ENCODE results near the gene TMC1.
A peak's percentile ranks its signal among the peaks of the same experiment; 100 is the strongest.

Gene TMC1

DNA sequence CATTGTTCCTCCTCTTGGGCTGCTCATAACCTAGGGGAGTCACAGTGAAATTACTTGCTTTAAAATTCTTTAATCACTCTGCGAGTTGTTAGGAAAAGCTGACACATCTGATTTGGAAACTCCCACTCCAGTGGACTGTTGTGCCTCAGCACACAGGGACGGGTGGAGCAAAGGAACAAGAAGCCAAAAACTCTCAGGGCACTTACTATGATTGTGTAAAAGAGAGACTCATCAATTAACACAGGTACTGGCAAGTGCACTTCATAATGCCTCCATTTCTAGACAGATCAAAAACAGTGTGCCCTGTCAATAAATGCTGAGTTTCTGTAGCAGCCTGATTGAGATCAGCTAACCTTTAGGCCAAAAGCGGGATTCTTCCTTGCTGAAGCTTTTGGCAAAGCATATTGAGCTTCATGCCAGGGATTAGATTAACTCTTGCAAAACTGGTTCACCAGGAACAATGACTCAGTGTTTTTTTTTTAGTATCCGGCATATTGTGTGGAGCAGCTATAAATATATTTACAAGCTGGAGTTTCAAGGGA, 55.9 kb downstream of the TMC1 start:
- peaks cover 2% of the 10 kb centered on the region for H3K4me1 Mint-ChIP-seq (ENCODE audit: low read depth)
- no peak overlapping the region for H3K27ac Mint-ChIP-seq
- H3K4me3 Mint-ChIP-seq: no peak overlapping the region
- H3K36me3 Mint-ChIP-seq: no peaks in the 10 kb centered on the region
- H3K9me3 Mint-ChIP-seq (ENCODE audit: low read depth): no peaks in the 10 kb centered on the region
- no peaks in the 10 kb centered on the region for H3K27me3 Mint-ChIP-seq

DNA sequence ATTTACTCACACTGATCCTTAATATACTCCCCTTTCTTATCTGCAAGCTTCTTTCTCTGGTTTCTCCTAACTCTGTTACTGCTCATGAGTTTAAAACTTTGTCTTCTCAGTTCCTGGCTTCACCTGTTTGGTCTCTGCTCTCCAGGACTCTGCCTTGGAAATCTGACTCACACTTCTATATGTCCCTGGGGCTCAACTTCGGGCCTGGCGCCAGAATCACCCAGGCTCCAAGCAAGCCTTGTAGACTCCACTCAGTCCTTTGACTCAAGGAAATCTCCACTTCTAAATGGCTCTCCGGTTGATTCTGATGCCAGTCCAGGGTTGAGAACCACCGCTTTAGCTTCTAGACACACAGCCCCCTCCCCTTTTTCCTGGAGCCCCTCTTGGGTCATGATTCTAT, 57.8 kb downstream of the TMC1 start:
- Mint-ChIP-seq H3K27ac (no peak overlapping the region), H3K4me3 (no peak overlapping the region), H3K9me3 (ENCODE audit: low read depth) (no peaks in the 10 kb centered on the region), H3K4me1 (ENCODE audit: low read depth) (peaks cover 9% of the 10 kb centered on the region), H3K27me3 (no peaks in the 10 kb centered on the region), H3K36me3 (peaks cover 2% of the 10 kb centered on the region)

DNA sequence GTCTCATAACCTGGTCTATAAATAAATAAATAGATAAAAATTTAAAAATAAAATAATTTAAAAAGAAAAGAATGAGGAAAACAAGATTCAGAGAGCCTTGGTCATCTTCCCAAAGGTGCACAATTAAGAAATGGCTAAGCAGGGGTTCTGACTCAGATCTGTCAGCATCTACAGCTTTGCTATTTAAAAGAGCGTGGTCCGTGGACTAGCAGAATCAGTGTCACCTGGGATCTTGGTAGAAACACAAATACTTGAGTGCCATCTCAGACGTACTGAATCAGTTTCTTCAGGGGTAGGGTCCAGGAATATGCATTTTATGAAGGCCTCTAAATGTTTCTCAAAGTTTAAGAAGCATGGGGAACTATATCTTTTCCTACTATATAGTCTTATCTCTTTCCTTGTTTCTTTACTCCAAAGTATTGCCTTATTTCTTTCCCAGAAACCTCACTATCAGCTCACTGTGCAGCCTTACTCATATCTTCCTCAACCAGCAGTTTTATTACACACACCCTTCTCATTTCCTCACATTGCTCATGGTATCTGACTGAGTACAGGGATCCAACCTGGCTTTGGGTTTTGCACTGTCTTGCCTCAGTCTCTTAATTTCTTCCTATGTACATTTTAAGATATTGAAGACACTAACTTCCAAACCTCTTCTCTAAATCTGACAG, 58.6 kb downstream of the TMC1 start:
- H3K36me3 Mint-ChIP-seq: peaks cover 2% of the 10 kb centered on the region
- H3K9me3 Mint-ChIP-seq (ENCODE audit: low read depth): no peaks in the 10 kb centered on the region
- no peaks in the 10 kb centered on the region for H3K27me3 Mint-ChIP-seq
- no peak overlapping the region for H3K27ac Mint-ChIP-seq
- no peak overlapping the region for H3K4me3 Mint-ChIP-seq
- peaks cover 9% of the 10 kb centered on the region for H3K4me1 Mint-ChIP-seq (ENCODE audit: low read depth)

DNA sequence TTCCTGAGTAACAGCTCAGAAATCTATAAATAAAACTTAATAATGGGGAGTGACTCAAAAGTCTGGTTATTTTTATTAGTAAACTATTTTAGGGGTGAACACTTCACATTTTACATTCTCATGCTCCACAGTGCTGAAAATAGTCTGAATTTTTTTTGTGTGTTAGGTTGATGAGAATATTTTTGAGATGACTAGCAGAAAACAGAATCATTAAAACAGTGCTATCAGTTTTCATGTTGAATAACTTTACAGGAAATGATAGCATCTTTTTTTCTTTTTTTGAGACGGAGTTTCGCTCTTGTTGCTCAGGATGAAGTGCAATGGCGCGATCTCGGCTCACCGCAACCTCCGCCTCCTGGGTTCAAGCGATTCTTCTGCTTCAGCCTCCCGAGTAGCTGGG, 60.3 kb downstream of the TMC1 start:
- no peak overlapping the region for H3K27ac Mint-ChIP-seq
- no peak overlapping the region for H3K4me3 Mint-ChIP-seq
- H3K36me3 Mint-ChIP-seq: peaks cover 2% of the 10 kb centered on the region
- no peaks in the 10 kb centered on the region for H3K9me3 Mint-ChIP-seq (ENCODE audit: low read depth)
- peaks cover 19% of the 10 kb centered on the region for H3K4me1 Mint-ChIP-seq (ENCODE audit: low read depth)
- no peaks in the 10 kb centered on the region for H3K27me3 Mint-ChIP-seq

DNA sequence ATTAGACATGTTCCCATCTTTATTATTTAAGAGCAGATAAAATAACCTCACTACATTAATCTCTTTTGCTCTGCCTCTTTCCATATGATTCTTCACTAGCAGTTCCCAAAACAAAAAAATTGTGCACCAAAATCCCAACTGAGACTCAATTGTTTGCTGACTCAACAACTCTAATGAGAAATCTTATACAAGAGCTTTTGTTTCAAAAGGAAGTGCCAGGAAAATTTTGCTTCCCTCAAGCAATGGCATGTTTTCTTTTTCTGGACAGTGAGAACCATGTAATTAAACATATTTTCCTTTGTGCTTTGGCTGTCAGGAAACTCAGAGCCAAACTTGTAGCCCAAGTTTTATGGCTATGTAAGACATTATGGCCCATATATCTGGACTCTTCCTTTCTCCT, 62.0 kb downstream of the TMC1 start:
- H3K4me1 Mint-ChIP-seq (ENCODE audit: low read depth): peaks cover 23% of the 10 kb centered on the region
- H3K9me3 Mint-ChIP-seq (ENCODE audit: low read depth): no peaks in the 10 kb centered on the region
- H3K27me3 Mint-ChIP-seq: no peaks in the 10 kb centered on the region
- H3K4me3 Mint-ChIP-seq: no peak overlapping the region
- no peak overlapping the region for H3K27ac Mint-ChIP-seq
- H3K36me3 Mint-ChIP-seq: peaks cover 2% of the 10 kb centered on the region

DNA sequence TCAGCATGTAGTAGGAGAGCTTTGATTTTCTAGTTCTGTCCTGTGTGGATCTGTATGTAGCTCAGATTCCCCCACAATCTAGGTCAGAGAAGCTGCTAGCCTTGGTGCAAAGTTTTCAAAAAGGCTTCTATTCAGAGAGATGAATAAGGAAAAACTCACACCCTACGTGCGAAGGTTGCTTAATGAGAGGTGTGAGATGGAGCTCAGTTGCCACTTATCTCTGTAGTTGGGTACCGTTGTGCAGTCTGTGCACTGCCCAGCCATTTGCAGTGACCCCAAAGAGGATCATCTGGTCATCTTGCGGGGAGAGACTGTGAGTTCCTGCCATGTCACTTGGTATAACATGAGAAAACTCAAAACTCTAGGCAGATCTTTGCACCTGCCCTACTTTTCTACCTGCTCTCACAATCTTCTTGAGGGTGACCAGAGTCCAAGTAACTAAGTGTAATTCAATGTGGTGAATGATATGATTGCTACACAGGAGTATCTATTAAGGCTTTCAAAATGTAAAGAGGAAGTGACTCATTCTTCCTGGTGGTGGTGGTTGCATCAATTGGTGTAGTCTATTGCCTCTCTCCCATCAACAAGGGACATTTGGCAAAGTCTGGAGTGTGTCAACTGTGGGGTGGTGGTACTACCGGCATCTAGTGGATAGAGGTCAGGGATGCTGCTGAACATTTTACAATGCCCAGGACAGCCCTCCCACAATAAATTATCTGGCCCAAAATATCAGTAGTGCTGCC, 65.2 kb downstream of the TMC1 start:
- Mint-ChIP-seq H3K27ac (peak overlapping the region; percentile 1), H3K9me3 (ENCODE audit: low read depth) (no peaks in the 10 kb centered on the region), H3K4me1 (ENCODE audit: low read depth) (peaks cover 36% of the 10 kb centered on the region), H3K4me3 (peak overlapping the region; percentile 0), H3K36me3 (peaks cover 2% of the 10 kb centered on the region), H3K27me3 (no peaks in the 10 kb centered on the region)

DNA sequence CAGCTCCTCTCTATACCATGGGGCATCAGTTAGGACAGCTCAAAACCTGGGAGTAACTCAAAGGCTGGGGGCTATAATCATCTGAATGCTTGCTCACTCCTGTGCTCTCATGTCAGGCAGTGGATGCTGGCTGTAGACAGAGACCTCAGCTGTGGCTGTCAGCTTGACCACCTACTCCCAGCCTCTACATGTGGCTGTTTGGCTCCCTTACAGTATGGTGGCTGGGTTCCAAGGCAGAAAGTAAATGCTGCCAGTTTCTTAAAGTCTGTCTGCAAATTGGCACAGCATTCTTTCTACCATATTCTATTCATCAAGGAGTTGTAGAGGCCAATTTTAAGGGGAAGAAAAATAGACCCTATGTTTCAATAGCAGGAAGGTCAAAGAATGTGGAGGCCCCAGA, 66.9 kb downstream of the TMC1 start:
- Mint-ChIP-seq H3K36me3 (no peaks in the 10 kb centered on the region), H3K27ac (no peak overlapping the region), H3K4me3 (no peak overlapping the region), H3K4me1 (ENCODE audit: low read depth) (peaks cover 27% of the 10 kb centered on the region), H3K9me3 (ENCODE audit: low read depth) (no peaks in the 10 kb centered on the region), H3K27me3 (peaks cover 3% of the 10 kb centered on the region)

DNA sequence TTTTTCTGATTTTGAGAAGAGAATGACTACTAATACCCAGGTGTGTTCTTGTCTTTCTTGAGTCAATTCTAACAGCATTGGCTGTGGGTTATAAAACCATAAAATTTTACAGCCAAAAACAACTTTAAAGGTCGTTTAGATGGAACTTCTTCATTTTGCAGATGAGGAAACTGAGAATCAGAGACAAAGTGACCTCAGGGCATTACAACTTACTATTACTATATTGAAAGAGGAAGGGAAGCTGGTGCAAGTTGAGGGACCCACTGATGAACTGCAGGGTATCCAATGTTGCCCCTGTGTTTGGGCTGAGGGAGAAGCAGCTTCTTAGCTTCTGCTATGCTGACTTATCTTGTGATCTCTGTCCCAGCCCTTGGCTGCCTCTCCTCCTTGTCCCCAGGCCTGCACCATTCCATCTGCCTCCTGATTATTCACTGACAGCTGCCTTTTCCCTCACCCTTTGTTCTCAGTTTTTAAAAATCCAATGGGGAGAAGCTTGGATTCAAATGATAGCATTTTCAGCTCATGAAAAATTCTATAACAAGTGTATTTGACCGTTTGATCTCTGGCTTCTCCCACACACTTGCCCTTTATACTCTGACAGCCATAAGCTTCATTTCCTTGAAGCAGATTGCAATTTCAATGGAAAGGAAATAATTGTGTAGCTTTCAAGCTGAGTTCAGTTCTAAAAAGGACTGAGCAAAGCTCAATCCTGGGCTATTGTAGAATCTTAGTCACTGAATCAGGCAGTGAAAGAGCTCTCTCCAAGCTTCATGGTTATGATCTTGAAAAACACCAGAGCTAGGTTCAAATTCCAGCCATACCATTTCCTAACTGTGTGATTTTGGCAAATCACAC, 68.5 kb downstream of the TMC1 start:
- Mint-ChIP-seq H3K9me3 (ENCODE audit: low read depth) (no peaks in the 10 kb centered on the region), H3K27ac (no peak overlapping the region), H3K27me3 (peaks cover 3% of the 10 kb centered on the region), H3K4me1 (ENCODE audit: low read depth) (peaks cover 26% of the 10 kb centered on the region), H3K36me3 (no peaks in the 10 kb centered on the region), H3K4me3 (no peak overlapping the region)

DNA sequence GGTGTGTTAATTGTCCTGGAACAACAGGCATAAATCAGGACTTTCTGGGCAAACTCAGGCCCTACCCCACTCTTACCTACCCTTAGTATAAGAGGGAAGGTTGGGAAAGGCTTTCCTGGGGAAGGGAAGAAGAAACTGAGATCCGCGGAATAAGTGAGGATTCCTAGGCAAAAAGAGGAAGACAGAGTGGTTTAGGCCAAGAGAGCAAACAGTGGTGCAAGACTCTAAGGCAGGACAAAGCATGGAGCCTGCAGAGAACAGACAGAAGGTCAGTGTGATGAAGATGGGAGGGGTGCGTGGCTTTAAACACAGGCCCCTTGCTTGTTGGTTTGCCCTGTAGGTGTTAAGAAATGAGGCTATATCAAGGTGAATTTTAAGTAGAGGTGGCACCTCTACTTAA, 69.4 kb downstream of the TMC1 start:
- Mint-ChIP-seq H3K36me3 (no peaks in the 10 kb centered on the region), H3K27me3 (peaks cover 3% of the 10 kb centered on the region), H3K27ac (no peak overlapping the region), H3K9me3 (ENCODE audit: low read depth) (no peaks in the 10 kb centered on the region), H3K4me1 (ENCODE audit: low read depth) (peaks cover 24% of the 10 kb centered on the region), H3K4me3 (no peak overlapping the region)

DNA sequence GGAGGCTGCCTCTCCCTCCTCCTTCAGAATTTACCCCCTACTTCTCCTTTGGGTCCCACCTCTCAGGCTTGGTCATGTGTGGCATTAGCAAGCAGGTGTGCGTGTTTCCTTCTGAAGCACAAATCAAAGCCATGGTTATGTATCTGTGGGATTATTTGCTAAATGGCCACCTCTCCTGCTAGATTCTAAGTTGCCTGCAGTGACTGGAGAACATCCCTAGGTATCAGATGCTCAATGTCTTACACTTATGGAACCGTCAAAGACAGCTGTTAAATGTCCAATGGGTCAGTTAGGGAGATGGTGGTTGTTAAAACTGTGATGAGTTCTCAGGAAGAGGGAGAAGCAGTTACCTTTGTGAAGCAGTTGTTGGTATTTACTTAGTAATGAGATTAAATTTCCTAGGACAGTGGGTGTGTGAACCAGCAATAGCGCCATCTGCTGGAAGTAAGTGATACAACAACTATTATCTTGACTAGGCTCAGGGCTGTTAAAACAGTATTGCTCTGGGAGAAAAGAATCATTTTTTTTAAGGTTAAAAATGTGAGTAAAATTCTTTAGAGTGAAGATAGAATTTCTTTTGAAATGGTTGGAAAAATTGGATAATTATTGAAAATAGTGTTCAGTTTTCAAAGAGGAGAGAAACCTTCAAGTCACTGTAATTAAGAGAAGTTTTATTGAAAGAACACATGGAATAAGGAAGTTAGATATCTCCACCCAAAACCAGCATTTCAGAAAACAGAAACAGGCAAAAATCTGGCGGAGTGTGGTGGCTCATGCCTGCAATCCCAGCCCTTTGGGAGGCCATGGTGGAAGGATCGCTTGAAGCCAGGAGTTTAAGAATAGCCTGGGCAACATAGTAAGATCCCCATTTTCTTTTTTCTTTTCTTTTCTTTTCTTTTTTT, 71.3 kb downstream of the TMC1 start:
- Mint-ChIP-seq H3K27me3 (peaks cover 3% of the 10 kb centered on the region), H3K27ac (no peak overlapping the region), H3K4me3 (no peak overlapping the region), H3K36me3 (no peaks in the 10 kb centered on the region), H3K9me3 (ENCODE audit: low read depth) (no peaks in the 10 kb centered on the region), H3K4me1 (ENCODE audit: low read depth) (peaks cover 16% of the 10 kb centered on the region)

DNA sequence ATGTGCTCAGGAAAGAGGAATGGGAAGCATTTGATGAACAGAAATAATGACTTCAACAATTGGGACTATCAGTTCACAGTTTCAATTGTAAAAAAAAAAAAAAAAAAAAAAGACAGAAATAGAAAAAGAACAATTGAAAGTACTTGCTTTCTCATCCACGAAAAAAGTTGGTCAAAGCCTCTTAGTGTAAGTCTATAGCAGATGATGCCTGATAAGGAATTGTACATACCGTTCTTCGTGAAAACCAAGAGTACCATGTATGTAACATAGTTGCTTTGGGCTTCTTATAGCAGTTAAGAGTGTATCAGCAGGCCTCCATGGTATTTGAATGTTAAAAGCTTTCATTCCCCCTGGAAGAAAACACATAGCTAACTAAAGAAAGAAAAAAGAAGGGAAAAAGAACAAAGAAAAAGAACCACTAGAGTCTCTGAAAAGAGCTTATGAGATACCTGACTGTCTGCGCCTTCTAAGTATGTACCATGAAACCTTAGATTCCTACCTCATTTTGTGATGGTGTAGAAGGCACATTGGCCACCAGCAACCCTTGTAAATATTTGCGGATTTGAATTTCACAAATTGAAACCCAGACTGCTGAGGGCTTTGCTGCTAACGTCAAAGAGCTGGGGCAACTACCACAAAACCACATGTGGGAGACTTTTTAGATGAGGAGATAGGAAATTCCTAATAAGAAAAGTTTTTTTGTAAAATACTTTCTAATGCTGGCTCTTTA, 75.2 kb downstream of the TMC1 start:
- Mint-ChIP-seq H3K4me1 (ENCODE audit: low read depth) (peaks cover 3% of the 10 kb centered on the region), H3K27ac (no peak overlapping the region), H3K9me3 (ENCODE audit: low read depth) (no peaks in the 10 kb centered on the region), H3K27me3 (peaks cover 3% of the 10 kb centered on the region), H3K4me3 (no peak overlapping the region), H3K36me3 (no peaks in the 10 kb centered on the region)

DNA sequence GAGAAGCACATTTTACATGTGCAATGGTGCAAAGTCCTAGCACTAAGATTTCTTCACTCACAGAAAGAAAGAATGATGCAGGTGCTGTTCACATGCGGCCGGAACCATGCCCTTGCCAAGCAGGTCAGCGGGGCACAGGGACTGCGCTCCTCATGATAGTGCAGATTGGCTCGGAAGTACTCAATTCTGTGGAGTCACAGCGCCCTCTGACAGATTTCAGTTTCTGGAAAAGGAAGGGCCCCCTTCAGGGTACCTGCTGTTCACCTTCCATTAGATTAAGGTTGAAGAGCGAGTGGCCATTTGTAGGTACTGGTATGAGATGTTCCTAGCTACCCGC, 75.7 kb downstream of the TMC1 start:
- Mint-ChIP-seq H3K4me3 (no peak overlapping the region), H3K36me3 (no peaks in the 10 kb centered on the region), H3K4me1 (ENCODE audit: low read depth) (peaks cover 3% of the 10 kb centered on the region), H3K27ac (no peak overlapping the region), H3K9me3 (ENCODE audit: low read depth) (no peaks in the 10 kb centered on the region), H3K27me3 (peaks cover 3% of the 10 kb centered on the region)

DNA sequence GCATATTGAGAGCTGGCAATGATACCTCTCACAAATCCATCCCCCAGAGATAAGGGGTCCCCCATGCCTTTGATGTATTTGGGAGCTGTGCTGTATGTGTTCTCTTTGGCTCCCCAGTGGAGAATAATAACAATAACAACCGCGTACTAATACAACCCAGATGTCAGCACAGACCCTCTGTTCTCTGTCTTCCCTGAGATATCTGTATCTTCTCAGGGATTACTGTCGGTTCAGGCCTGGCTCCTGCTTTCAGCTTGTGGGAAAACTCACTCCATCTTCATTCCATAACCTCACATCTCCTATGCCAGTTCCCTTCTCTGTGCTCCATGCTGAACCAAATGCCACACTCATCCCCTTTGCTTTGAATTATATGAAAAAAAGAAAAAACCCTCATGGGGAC, 76.2 kb downstream of the TMC1 start:
- Mint-ChIP-seq H3K27me3 (peaks cover 3% of the 10 kb centered on the region), H3K4me3 (no peak overlapping the region), H3K9me3 (ENCODE audit: low read depth) (no peaks in the 10 kb centered on the region), H3K4me1 (ENCODE audit: low read depth) (peaks cover 3% of the 10 kb centered on the region), H3K27ac (no peak overlapping the region), H3K36me3 (no peaks in the 10 kb centered on the region)

DNA sequence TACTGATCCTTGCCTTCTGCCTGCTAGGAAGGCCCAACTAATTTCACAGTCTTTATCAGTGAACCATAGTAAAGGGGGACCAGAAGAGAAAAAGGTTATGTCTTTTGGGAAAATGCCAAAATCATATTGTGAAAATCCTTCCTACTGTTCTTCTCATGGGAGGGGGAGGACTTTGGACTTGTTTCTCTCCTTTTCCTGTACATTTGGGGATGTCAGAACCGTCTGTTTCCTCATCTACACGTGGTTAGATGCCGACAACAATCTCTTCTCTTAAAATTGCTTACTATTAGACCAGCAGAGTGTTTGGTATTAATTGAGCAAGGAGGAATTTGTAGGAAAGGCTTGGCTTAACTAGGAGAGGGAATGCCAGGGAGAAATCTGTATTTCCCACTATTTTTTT, 77.2 kb downstream of the TMC1 start:
- Mint-ChIP-seq H3K9me3 (ENCODE audit: low read depth) (no peaks in the 10 kb centered on the region), H3K4me3 (no peak overlapping the region), H3K36me3 (no peaks in the 10 kb centered on the region), H3K27ac (no peak overlapping the region), H3K27me3 (no peaks in the 10 kb centered on the region), H3K4me1 (ENCODE audit: low read depth) (peaks cover 3% of the 10 kb centered on the region)
